Pancreas (tissue), 10 donors: Measurements from ENCODE around the gene PCDH15. TPM values are rescaled to one million over a fixed set of nuclear protein-coding genes. Genes with fewer than 3 reads are reported as not detected.

Experiments used
- ATAC-seq, 4 donors: fragments of 200-7000 bp; cut with Tn5 transposase; one replicate each; pipeline versions ENCODE4 v1.8.0 to v1.9.1; 2020; ENCODE audit warnings: mild to moderate bottlenecking in 4 of 4, moderate library complexity in 4 of 4
- DNase-seq, 6 donors: peaks; one replicate each; pipeline ENCODE4 v3.0.0-alpha.2; 2020
- FAIRE-seq: peaks from 2 replicates; lab custom pipeline; 2012; peaks lifted over from hg19 to GRCh38; lab: Jason Lieb, UNC
- H3K27ac ChIP-seq, 4 donors: fragments of 200-600 bp; sonication (generic); 1 replicate in 3 of 4; 2 replicates in 1 of 4; pipeline versions ENCODE4 v1.5.0 to v1.8.0; 2020
- H3K27me3 ChIP-seq, 4 donors: fragments of 200-600 bp; one replicate each; pipeline ENCODE4 v1.8.0; 2021
- H3K36me3 ChIP-seq, 3 donors: fragments of 200-600 bp; sonication (generic) in 1 of 3; one replicate each; pipeline versions ENCODE4 v1.5.0 to v1.8.0; 2020 to 2021
- H3K4me1 ChIP-seq, 3 donors: fragments of 200-600 bp; one replicate each; pipeline ENCODE4 v1.8.0; 2021
- H3K4me3 ChIP-seq, 4 donors: fragments of 200-600 bp; sonication (generic) in 2 of 4; one replicate each; pipeline versions ENCODE4 v1.5.0 to v1.8.0; 2020 to 2021
- H3K9me3 ChIP-seq, 4 donors: fragments of 200-600 bp; one replicate each; pipeline ENCODE4 v1.8.0; 2021
- WGBS, 2 donors: extraction: QIAGEN DNeasy Blood & Tissue Kit; methylation state at CpG; one replicate each; pipeline ENCODE4 v1.1.7; 2013; 5-methylcytosine and 5-hydroxymethylcytosine counted together
- intact Hi-C, 3 donors: fragments of 100-400 bp; cut with DNase I; formaldehyde crosslinking; loops; one replicate each; pipeline versions ENCODE4 v1.11.1 to v1.14.2; 2022
- polyA plus RNA-seq, 2 donors: library from polyadenylated mRNA; stranded (reverse); fragments of 200-250 nt; gene quantifications; one replicate each; pipeline ENCODE4 v1.2.3, GENCODE V29; 2013
- total RNA-seq, 6 donors: library from RNA; stranded (reverse); fragmentation: NEBNext Ultra II Directional in 4 of 6; extraction: Animal tissue kit (Norgen Biotek cat#: 25700) in 4 of 6; gene quantifications; one replicate each; pipeline versions ENCODE4 v1.2.1 to v1.2.4, GENCODE V29; 2021 to 2023
- TF ChIP-seq, protein P1 (sequence below), 4 donors: fragments of 200-600 bp; sonication (generic) in 3 of 4; IDR thresholded peaks; one replicate each; pipeline versions ENCODE4 v1.5.0 to v1.8.0; 2021; ENCODE audit warnings: antibody characterized with exemption in 4 of 4
- donor health status: healthy with polysubstance abuse.
- donor health status: DM: no; HTN: no; CAD: no; lungs with moderate emphysema.
- donor health status: DM: no; HTN: no; CAD: no.
- donor health status: control.
- donor health status: control.
- donor health status: Bipolar disorder and iron deficiency.
- donor health status: DM: yes; HTN: yes; CAD: no.
- donor health status: DM: no; HTN: no; CAD: no.
- donor health status: DM: no; HTN: no; CAD: no.
- donor health status: DM: yes; HTN: yes; CAD: no.

Gene PCDH15
- total and polyA plus RNA-seq, 8 donors, result 0.31 TPM; not detected in 7

DNA sequence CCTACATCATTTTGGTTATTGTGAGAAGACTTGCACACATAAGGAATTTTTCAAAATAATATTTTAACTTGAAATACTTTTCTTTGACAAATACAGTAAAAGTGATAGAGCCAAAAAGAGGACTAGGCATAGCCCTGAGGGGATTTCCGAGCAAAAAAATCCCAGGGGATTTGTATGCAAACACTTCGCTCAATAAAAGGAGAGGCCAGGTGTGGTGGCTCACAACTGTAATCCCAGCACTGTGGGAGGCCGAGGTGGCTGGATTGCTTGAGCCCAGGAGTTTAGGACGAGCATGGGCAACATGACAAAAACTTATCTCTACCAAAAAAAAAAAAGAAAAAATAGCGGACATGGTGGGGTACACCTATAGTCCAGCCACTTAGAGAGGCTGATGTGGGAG lies 193.0 kb downstream of the PCDH15 start:
- H3K9me3 ChIP-seq, result no peaks in the 10 kb centered on the region
- FAIRE-seq (no peak), DNase-seq (no peak), ATAC-seq (no peak)
- TF ChIP-seq, protein P1, sequence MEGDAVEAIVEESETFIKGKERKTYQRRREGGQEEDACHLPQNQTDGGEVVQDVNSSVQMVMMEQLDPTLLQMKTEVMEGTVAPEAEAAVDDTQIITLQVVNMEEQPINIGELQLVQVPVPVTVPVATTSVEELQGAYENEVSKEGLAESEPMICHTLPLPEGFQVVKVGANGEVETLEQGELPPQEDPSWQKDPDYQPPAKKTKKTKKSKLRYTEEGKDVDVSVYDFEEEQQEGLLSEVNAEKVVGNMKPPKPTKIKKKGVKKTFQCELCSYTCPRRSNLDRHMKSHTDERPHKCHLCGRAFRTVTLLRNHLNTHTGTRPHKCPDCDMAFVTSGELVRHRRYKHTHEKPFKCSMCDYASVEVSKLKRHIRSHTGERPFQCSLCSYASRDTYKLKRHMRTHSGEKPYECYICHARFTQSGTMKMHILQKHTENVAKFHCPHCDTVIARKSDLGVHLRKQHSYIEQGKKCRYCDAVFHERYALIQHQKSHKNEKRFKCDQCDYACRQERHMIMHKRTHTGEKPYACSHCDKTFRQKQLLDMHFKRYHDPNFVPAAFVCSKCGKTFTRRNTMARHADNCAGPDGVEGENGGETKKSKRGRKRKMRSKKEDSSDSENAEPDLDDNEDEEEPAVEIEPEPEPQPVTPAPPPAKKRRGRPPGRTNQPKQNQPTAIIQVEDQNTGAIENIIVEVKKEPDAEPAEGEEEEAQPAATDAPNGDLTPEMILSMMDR (IDR thresholded peaks at IDR 0.05), result no peak
- intact Hi-C loops, result no loop called here
- no peaks in the 10 kb centered on the region for H3K4me1 ChIP-seq
- WGBS, 2 donors, result 75 to 78% methylated on average over 5 of the region's 5 CpGs
- H3K27ac ChIP-seq, result no peak overlapping the region
- no peak overlapping the region for H3K4me3 ChIP-seq
- H3K36me3 ChIP-seq, result no peaks in the 10 kb centered on the region
- H3K27me3 ChIP-seq, result no peaks in the 10 kb centered on the region

DNA sequence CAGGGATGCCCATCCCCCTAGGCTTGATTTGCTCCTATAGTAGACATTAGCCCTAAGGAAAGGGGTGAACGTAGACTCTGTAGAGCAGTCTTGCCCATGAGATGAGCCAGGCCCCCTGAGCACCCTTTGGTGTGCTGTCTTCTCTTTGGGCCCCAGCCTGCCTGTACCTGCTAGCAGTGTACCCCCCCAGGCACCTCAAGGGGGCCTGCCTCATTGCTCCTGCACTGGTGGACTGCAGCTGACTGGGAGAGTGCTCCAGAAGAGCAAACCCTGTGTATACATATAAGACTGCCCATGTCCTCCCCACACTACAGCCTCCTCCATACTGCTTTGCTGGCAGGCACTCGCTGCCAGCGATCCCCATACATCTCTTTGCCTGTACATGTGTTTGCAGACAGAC lies 206.7 kb downstream of the PCDH15 start:
- H3K27me3 ChIP-seq, result no peaks in the 10 kb centered on the region
- ATAC-seq (no peak), DNase-seq (no peak), FAIRE-seq (no peak)
- TF ChIP-seq, protein P1 (IDR thresholded peaks at IDR 0.05), result no peak
- no peaks in the 10 kb centered on the region for H3K36me3 ChIP-seq
- no peaks in the 10 kb centered on the region for H3K9me3 ChIP-seq
- WGBS, 2 donors, result 69 to 75% methylated on average over 3 of the region's 3 CpGs
- no peak overlapping the region for H3K4me3 ChIP-seq
- intact Hi-C loops, result no loop called here
- H3K27ac ChIP-seq, result no peak overlapping the region
- H3K4me1 ChIP-seq, result no peaks in the 10 kb centered on the region

DNA sequence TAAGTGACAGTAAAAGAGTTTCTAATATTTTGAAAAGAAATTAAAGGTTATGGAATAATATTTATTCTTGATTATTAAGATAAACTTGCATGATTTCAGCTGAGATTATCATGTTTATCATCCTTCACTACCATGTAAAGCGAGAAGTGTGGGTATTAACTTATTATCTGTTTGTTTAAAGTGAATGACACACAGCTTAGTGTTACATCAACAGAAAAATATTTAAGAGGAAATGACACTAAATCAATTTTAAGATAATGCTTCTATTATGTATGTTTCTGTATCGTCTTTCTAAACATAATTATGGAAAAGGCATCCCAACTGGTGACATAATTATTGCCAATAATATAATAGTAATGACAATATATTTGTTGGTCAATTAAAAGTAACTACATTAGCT lies 213.1 kb downstream of the PCDH15 start:
- no peak for DNase-seq
- intact Hi-C loops, result no loop called here
- Histone ChIP-seq H3K36me3 (no peaks in the 10 kb centered on the region), H3K4me1 (no peaks in the 10 kb centered on the region), H3K9me3 (no peaks in the 10 kb centered on the region), H3K4me3 (no peak overlapping the region), H3K27ac (no peak overlapping the region), H3K27me3 (no peaks in the 10 kb centered on the region)
- no peak for ATAC-seq
- WGBS, 2 donors, result 7 to 12% methylated on average over 2 of the region's 2 CpGs
- TF ChIP-seq, protein P1 (IDR thresholded peaks at IDR 0.05), result no peak
- no peak for FAIRE-seq

DNA sequence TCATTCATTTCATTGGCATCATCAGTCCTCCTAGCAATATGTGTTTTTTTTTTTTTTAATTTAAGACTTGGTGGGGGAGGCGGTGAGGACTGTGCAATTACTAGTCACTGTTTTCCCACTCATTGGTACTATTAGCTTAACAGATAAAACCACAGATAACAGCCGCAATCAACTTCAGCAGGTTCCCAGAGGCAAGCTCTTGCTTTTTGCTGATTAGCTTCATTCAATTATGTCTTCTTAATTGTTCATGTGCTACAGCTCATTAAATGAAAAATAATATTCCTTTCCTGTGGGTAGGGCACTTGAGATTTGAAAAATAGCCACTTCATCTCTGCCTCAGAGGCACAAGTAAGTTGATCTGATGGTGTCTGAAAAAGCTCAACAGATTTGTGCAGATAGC lies 215.5 kb downstream of the PCDH15 start:
- FAIRE-seq (no peak), ATAC-seq (no peak)
- 10 to 23% methylated on average over 2 of the region's 2 CpGs for WGBS, 2 donors

DNA sequence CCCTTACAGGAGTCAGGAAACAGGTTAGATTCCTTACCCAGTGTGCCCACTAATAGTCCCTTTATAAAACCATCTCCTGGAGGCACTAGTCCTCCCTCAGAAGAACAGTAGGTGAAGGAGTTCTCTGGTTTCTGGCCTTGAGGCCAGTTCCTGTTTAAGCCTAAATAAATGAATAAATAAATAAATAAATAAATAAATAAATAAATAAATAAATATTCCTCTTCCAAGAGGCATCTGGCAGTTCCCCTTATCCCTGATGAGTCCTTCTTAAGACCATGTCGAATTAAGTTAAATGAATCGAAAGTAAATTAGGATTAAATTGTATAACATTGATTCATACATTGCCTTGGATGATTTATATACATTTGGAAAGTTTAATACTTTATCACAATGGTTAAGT lies 223.3 kb downstream of the PCDH15 start:
- 70 to 79% methylated on average over 2 of the region's 2 CpGs for WGBS, 2 donors
- intact Hi-C loops, result no loop called here
- no peaks in the 10 kb centered on the region for H3K4me1 ChIP-seq
- H3K27ac ChIP-seq, result no peak overlapping the region
- DNase-seq (no peak), FAIRE-seq (no peak), ATAC-seq (no peak)
- no peak overlapping the region for H3K4me3 ChIP-seq
- TF ChIP-seq, protein P1 (IDR thresholded peaks at IDR 0.05), result no peak
- H3K36me3 ChIP-seq, result no peaks in the 10 kb centered on the region
- H3K9me3 ChIP-seq, result no peaks in the 10 kb centered on the region
- H3K27me3 ChIP-seq, result no peaks in the 10 kb centered on the region

More for the DNA sequence above, 215.5 kb downstream of the PCDH15 start:
- DNase-seq, result no peak
- Histone ChIP-seq H3K27me3 (no peaks in the 10 kb centered on the region), H3K9me3 (no peaks in the 10 kb centered on the region), H3K4me1 (no peaks in the 10 kb centered on the region), H3K36me3 (no peaks in the 10 kb centered on the region), H3K27ac (no peak overlapping the region), H3K4me3 (no peak overlapping the region)
- intact Hi-C loops, result no loop called here
- TF ChIP-seq, protein P1 (IDR thresholded peaks at IDR 0.05), result no peak
